ENCODE results near the gene RBBP8NL.

Gene RBBP8NL

GRCh38 chr20:62418709-62419487 is 8.4 kb downstream of the RBBP8NL start:
- no peak for DNase-seq

GRCh38 chr20:62417981-62418708 is 9.2 kb downstream of the RBBP8NL start:
- no peak for DNase-seq

- DNase-seq, result no peak
These were observed 10.4 kb downstream of the RBBP8NL start for GRCh38 chr20:62416651-62417637.

GRCh38 chr20:62415354-62416111 is 11.8 kb downstream of the RBBP8NL start:
- DNase-seq, result no peak

- DNase-seq, result no peak
These were observed 13.3 kb downstream of the RBBP8NL start for GRCh38 chr20:62413896-62414481.

- DNase-seq, result no peak
These were observed 14.2 kb downstream of the RBBP8NL start for GRCh38 chr20:62413025-62413570.

GRCh38 chr20:62412194-62413024 is 14.9 kb downstream of the RBBP8NL start:
- no peak for DNase-seq

- DNase-seq, result no peak
These were observed 15.7 kb downstream of the RBBP8NL start for GRCh38 chr20:62411479-62412193.

GRCh38 chr20:62410746-62411478 is 16.4 kb downstream of the RBBP8NL start:
- no peak for DNase-seq

GRCh38 chr20:62409931-62410745 is 17.2 kb downstream of the RBBP8NL start:
- DNase-seq, result no peak

GRCh38 chr20:62409086-62409853 is 18.1 kb downstream of the RBBP8NL start:
- no peak for DNase-seq

GRCh38 chr20:62408640-62409039 is 18.7 kb downstream of the RBBP8NL start:
- no peak for DNase-seq

GRCh38 chr20:62408055-62408454 is 19.3 kb downstream of the RBBP8NL start:
- no peak for DNase-seq

- peak; percentile 93 for DNase-seq
These were observed 19.9 kb downstream of the RBBP8NL start, which contains the start of gene CABLES2 for GRCh38 chr20:62407221-62407992. Gene CABLES2, minus strand, starts transcription at chr20:62407285. Its CDS starts 9 bp downstream, at chr20:62407276.

GRCh38 chr20:62406635-62407176 is 20.6 kb downstream of the RBBP8NL start:
- DNase-seq, result no peak

- DNase-seq, result no peak
These were observed 21.3 kb downstream of the RBBP8NL start for GRCh38 chr20:62405981-62406513.
